Left ventricle myocardium inferior (tissue), 1 donor: Measurements from ENCODE around the gene FOXP4. TPM values are rescaled to one million over a fixed set of nuclear protein-coding genes. Genes with fewer than 3 reads are reported as not detected.

Experiments used
- DNase-seq: peaks from one replicate; pipeline ENCODE4 v3.0.0-alpha.2; 2020
- H3K27ac ChIP-seq: fragments of 200-600 bp; replicated peaks from 2 replicates; pipeline ENCODE4 v1.8.0; 2021
- H3K27me3 ChIP-seq: fragments of 200-600 bp; 2 replicates; pipeline ENCODE4 v1.8.0; 2021; ENCODE audit warnings: low read depth
- H3K36me3 ChIP-seq: fragments of 200-600 bp; 2 replicates; pipeline ENCODE4 v1.8.0; 2021
- H3K4me1 ChIP-seq: fragments of 200-600 bp; 2 replicates; pipeline ENCODE4 v1.8.0; 2021
- H3K4me3 ChIP-seq: fragments of 200-600 bp; 2 replicates; pipeline ENCODE4 v1.8.0; 2021; ENCODE audit warnings: mild to moderate bottlenecking, moderate library complexity
- H3K9me3 ChIP-seq: fragments of 200-600 bp; replicated peaks from 2 replicates; pipeline ENCODE4 v1.8.0; 2021
- intact Hi-C: fragments of 100-400 bp; cut with micrococcal nuclease; formaldehyde crosslinking; loops from one replicate; pipeline ENCODE4 v1.11.0; 2022
- total RNA-seq: library from RNA; stranded (reverse); fragmentation: NEBNext Ultra II Directional; extraction: Animal tissue kit (Norgen Biotek cat#: 25700); gene quantifications from one replicate; pipeline ENCODE4 v1.2.1, GENCODE V29; 2021
- TF ChIP-seq, protein P1 (sequence below): fragments of 200-600 bp; IDR thresholded peaks from 2 replicates; pipeline ENCODE4 v1.8.0; 2021; ENCODE audit warnings: antibody characterized with exemption, mild to moderate bottlenecking, borderline replicate concordance
- donor health status: DM: no; HTN: yes; CAD: no; lungs with severe emphysema.

The FOXP4 gene
- total RNA-seq, 1 donor from 2014 or later: 15.0 TPM

DNA sequence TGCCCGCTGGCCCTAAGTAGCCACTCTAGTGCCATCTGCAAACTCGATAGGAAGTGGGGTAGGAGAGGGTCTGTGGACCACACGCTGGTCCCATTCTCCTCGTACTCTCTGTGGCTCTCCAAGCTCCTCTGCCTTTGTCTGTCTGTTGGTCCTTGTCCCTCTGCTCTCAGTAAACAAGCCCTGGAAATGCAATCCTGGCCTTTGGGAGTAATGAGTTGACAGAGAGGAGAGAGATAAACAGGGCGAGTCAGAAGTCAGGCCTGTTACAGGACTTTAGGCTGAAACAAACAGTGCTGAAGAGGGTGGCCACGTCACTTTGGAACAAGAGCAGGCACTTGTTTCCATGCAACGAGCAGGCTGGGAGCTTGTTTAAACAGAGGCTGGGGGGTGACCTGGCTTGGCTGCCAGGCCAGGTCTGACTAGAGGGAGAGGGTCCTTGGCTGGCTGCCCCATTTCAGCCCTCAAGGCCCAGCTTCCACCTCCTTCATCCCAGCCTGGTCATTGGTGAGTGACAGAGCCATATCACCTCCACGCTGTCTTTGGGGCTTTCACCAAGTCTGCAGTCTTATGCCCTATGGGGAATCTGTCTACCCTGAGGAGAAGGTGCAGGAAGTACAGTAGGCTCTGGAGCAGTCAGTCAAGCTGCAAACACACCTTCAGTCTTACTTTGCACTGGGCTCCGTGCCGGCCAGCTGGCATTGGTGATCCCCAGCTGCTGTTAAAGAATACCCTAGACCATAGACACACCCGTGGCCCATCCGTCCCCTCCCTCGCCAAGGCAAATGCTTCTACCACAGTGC is 22.6 kb downstream of the FOXP4 start:
- TF ChIP-seq, protein P1, sequence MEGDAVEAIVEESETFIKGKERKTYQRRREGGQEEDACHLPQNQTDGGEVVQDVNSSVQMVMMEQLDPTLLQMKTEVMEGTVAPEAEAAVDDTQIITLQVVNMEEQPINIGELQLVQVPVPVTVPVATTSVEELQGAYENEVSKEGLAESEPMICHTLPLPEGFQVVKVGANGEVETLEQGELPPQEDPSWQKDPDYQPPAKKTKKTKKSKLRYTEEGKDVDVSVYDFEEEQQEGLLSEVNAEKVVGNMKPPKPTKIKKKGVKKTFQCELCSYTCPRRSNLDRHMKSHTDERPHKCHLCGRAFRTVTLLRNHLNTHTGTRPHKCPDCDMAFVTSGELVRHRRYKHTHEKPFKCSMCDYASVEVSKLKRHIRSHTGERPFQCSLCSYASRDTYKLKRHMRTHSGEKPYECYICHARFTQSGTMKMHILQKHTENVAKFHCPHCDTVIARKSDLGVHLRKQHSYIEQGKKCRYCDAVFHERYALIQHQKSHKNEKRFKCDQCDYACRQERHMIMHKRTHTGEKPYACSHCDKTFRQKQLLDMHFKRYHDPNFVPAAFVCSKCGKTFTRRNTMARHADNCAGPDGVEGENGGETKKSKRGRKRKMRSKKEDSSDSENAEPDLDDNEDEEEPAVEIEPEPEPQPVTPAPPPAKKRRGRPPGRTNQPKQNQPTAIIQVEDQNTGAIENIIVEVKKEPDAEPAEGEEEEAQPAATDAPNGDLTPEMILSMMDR: no peak
- peak; percentile 38 for DNase-seq

DNA sequence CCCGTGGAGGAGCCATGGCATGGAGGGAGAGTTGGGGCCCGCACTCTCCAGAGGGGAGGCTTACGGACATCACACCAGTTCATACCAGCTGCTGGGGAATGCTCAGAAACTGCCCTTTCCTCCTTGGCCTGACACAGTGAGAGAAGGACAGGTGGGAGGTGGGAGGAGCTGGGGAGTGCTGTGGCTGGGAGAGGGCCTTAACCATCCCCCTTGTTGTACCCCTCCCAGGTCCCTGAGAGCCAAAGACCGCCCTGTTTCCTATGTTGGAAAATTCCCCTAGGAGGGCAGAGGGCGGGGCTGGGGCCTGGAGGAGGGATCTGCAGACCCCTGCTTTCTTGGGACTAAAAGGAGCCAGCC is 24.1 kb downstream of the FOXP4 start:
- Histone ChIP-seq H3K36me3 (peaks cover 15% of the 10 kb centered on the region), H3K27me3 (no peaks in the 10 kb centered on the region), H3K9me3 (no peaks in the 10 kb centered on the region), H3K27ac (no peak overlapping the region), H3K4me3 (no peak overlapping the region), H3K4me1 (peaks cover 43% of the 10 kb centered on the region)
- intact Hi-C loops: no loop called here
- TF ChIP-seq, protein P1: no peak
- DNase-seq: no peak

More for the DNA sequence above, 22.6 kb downstream of the FOXP4 start:
- Histone ChIP-seq H3K4me3 (no peak overlapping the region), H3K36me3 (peaks cover 15% of the 10 kb centered on the region), H3K27me3 (no peaks in the 10 kb centered on the region), H3K27ac (peak overlapping the region; percentile 76), H3K4me1 (peaks cover 39% of the 10 kb centered on the region), H3K9me3 (no peaks in the 10 kb centered on the region)
- intact Hi-C loops: no loop called here

DNA sequence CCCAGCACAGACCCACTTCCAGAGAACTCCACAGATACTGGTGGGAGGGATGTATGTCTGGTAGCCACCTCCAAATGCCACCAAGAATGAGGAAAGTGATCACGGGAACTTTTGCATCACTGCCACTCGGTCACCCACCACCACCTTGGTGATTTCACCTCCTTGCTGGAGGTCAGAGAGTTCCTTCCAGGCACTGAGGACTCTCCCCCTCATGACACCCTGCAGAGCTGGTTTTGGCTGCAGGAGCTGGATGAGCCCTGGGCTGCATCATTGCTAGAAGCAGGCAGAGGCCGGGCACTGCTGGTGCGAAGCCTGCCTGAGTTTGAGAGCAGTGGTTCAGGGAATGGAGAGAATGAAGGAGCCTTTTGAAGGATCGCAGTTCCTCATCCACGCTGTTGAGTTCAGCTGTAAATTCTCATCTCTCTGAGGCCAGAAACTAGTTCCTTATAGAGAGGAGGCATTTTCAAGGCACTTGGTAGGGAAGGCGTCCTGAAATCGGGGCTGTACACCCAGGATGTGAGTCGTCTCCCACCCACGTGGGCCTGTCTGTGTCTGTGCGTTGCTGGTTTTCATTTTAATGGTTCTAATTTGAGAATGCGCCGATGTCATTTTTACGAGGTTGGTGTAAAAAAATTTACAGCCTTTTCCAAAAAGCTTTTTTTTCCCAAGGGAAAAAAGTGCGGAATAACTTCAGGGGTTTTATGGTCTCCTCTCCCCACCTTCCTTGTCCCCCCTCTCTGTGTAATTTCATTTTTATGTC is 25.0 kb downstream of the FOXP4 start:
- H3K36me3 ChIP-seq: peaks cover 8% of the 10 kb centered on the region
- TF ChIP-seq, protein P1: no peak
- DNase-seq: no peak
- no peak overlapping the region for H3K27ac ChIP-seq
- H3K27me3 ChIP-seq: no peaks in the 10 kb centered on the region
- H3K4me3 ChIP-seq: no peak overlapping the region
- H3K4me1 ChIP-seq: peaks cover 46% of the 10 kb centered on the region
- no peaks in the 10 kb centered on the region for H3K9me3 ChIP-seq
- intact Hi-C loops: no loop called here

DNA sequence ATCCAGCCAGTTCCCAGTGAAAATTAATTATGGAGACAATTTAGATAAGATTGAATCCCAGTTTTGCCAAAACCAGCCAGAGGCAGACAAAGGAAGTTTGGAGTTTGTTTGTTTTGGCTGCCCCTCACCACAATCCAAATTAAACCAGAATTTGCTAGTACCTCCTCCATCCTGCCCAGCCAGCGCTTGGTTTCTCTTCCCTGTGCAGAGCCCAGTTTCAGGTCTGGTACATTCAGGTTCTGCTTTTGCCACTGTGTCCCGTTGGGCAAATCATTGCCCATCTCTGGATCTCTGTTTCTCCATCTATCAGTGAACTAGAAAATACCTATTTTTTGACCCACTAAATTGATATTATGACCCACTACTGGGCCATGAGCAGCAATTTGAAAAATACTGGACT is 26.4 kb downstream of the FOXP4 start:
- intact Hi-C loops: no loop called here
- Histone ChIP-seq H3K27ac (no peak overlapping the region), H3K36me3 (peaks cover 2% of the 10 kb centered on the region), H3K27me3 (no peaks in the 10 kb centered on the region), H3K4me1 (peaks cover 44% of the 10 kb centered on the region), H3K9me3 (no peaks in the 10 kb centered on the region), H3K4me3 (no peak overlapping the region)
- TF ChIP-seq, protein P1: no peak
- no peak for DNase-seq

DNA sequence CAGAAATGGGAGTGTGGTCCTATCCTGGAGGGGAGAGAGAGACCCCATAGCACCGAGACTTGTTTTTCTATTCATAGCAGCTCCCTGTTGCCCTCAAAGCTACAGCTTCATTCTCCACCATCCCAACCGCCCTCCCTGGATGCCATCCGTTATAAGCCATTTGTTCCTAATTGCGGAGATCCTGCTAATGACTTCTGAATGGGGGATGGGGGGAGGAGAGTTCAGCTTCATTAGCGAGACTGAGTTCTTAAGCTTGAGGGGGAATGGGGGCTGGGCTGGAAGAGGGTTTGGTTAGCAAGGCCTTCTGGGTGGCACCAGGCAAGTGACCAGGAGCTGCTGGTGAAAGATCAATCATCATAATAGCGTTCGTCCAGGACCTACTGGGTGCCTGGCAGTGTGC is 27.1 kb downstream of the FOXP4 start:
- Histone ChIP-seq H3K27me3 (no peaks in the 10 kb centered on the region), H3K4me1 (peaks cover 44% of the 10 kb centered on the region), H3K27ac (no peak overlapping the region), H3K4me3 (no peak overlapping the region), H3K36me3 (peaks cover 2% of the 10 kb centered on the region), H3K9me3 (no peaks in the 10 kb centered on the region)
- DNase-seq: no peak
- TF ChIP-seq, protein P1: no peak
- intact Hi-C loops: no loop called here
